Kidney capillary endothelial cell (primary cell): ENCODE data around the gene RSPRY1.

Experiments used
- DNase-seq: peaks from one replicate; pipeline ENCODE4 v3.0.0-alpha.2; 2018; ENCODE audit warnings: low spot score

RSPRY1 gene

DNA sequence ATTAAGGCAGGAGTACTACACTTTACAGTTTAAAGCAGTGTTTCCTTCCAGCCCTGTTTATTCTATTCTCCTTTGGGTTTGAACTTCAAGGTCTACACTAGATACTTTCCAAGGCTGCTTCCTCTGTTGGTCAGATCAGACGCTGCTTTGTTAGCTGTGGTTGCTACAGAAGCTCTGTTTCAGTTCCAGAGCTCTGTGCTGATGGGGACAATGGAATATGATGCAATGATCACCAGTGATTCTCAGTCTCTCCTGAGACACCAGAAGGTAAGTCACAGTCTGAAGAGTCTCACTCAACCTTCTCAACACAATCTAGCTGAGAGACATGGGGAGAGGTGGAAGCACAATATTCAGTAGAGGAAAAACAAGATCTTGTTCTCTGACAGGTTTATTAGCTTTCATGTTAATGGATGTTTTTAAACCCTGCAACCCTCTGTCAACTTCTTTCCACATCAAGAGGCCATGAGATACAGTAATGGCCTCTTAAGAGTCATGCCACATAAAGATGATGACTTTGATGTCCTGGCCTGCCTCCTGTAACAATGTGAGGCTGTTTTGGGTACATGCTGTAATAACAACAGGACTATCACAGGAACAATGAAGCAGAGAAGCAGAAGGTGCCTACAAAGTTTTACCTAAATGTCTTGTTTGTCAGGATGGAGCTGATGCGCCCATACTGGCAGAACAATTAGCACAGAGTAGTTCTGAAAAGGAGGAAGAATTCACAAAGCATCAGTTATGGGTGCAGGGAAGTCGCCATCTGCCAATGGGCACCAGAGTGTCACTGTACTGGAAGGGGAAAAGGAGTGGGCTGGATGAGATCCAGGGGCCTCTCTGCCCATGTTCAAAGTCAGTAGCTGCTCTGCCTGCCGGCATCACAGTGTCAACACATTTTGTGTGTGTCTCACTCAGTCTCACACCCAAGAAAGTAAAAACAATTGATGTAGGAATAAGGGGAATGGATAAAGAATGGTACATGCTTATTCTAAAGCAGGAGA is 33.7 kb upstream of the RSPRY1 start:
- no peak for DNase-seq

DNA sequence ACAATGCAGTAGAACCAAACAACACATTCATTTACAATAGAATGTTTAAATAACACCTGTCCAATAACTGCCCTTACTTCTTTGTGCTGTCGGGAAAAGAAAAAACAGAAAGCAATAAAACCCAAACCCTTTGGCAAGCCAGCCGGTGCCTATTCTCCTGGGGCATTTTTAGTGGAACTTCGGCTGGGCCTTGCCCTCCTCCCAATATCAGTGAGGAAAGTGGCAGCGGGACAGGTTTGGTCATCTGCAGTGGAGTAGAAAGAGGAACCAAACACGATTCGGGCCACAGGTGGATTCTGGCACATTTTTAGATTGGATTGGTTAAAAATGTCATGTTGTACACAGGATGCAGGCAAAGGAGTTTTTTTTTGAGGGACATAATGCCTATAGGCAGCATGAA is 32.3 kb upstream of the RSPRY1 start:
- no peak for DNase-seq

DNA sequence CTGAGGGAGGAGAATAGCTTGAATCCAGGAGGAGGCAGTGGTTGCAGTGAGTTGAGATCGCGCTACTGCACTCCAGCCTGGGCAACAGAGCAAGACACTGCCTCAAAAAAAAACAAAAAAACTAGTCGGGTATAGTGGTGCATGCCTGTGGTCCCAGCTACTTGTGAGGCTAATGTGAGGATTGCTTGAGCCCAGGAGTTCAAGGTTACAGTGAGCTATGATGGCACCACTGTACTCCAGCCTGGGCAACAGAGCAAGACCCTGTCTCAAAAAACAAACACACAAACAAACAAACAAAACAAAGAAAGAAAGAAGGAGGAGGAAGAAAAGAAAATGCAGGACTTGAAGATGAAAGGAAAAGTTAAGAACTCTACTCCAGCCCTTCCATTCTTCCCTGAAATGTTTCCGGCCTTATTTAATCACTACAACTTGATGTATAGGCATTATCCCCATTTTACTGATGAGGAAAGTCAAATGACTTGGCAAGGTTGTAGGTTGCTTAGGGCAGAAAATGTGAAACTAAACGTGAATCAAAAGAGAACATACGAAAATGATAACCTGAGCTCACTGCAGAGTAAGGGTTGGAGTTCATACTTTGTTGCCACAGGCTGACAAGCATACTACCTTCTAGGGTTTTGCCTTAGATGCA is 30.3 kb upstream of the RSPRY1 start:
- DNase-seq, result no peak

DNA sequence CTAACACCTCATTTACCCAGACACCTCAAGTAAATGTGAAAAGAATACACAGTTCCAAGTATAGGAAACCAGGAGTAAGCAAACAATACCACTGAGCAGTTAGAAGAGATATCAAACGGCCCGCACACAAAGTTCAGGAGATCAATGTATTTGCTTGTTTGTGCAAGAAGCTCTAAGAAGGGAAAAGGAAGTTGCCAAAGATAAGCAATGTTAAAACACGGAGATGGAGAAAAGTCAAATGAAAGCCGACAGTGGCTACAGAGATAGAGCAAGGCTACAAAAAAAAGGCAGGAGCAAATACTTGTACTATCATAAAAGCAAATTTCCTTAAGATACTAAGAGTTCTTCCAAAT is 29.8 kb upstream of the RSPRY1 start:
- no peak for DNase-seq

DNA sequence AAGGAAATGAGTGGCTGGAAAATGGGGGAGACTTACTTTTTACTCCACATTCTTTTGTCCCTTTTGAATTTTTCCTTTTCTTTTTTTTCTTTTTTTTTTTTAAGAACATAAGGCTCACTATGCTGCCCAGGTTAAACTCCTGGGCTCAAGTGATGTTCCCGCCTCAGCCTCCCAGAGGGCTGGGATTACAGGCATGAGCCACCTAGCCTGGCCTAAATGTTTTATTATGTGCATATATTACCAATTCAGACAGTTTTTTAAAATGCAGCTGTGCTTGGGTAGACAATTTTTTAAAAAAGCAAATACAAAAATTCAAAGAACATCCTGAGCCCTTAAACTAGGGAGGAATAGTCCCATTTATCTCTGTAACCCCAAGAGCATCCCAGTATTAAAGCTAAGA is 28.6 kb upstream of the RSPRY1 start:
- DNase-seq, result no peak

GRCh38 chr16:57159447-57159846 is 26.7 kb upstream of the RSPRY1 start:
- no peak for DNase-seq

DNA sequence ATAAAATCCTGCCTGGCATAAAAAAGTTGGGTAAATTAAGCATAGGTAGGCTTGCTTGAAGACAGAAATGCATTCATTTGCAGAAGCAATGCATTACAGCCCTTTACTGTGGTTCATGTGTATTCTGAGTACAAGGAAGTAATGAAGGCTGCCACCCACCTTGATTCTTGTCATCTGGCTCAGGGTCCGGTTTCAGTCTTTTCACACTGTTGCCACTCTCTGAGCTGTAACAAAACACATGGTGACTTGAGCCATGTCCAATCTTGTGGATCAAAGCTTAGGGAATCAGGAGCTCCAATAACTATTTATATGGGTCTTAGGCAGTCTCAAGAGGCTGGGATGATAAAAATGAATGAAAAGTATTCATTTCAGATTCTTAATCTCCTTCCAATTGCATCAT is 22.3 kb upstream of the RSPRY1 start:
- no peak for DNase-seq

DNA sequence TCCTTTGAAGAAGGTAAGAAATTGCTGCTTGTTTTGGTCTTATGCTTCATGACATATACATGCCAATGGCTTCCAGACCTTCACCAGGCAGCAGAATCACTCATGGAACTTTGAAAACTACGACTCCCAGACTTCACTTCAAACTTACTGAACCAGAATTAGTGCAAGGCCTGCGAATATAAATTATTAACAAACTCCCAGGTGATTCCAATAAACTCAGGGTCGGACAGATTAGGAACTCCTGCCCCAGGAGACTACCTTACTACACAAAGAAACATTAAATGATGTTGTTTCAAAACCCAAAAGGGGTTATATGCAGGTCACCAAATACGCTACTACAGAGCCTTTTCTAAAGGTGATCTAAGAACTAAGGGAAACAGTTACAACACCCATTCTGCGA is 20.6 kb upstream of the RSPRY1 start:
- no peak for DNase-seq

DNA sequence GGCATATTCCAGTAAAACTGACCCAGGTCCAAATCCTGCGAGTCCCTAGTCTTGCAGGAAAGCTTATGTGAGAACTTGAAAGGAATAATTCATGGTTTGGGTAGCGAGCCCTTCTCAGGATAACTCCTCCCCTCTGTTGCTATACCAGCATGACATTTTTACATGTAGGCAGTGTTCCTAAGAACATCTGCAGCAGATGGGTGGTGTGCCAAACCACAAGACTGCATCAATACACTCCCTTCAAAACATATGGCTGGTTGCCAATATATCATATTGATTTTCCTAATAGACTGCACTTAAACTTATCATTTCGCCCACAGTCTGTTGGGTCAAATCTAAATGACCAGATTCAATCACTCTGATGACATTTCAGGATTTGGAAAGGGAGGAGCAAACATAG is 20.2 kb upstream of the RSPRY1 start:
- no peak for DNase-seq

DNA sequence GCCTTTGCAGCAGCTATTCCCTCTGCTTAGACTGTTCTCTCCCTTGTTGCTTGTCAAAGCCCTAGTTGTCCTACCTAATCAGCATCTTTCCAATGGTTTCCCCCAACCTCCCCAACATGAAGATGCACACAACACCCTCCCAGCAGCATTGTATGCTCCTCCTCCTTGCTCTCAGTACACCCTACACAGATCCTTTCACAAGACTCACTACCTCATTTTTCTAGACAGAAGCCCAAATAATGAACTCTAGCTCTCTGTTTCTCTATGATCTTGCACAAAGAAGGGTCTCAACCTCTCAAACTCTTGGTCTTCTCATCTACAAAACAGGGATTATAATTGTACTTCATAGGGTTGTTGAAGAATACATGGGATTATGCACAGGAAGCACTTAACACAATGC is 19.7 kb upstream of the RSPRY1 start:
- no peak for DNase-seq

DNA sequence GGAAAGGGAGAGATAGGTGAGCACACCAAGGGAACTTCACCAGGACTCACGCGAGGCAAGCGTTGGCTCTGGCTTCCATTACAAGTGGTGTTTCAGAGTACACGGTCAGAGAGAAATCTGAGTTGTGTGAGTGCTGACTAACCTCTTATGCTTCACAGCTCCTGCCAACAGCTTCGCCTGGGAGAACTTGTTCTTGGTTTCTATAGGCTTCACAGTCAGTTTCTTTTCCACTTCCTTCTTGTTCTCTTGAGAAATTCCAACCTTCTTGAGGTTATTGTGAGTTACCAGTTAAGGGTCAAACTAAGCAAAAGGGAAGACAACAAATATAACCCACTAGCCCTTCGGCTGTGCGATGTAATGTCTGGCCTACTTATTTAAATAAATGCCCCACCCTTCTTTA is 19.2 kb upstream of the RSPRY1 start:
- no peak for DNase-seq

DNA sequence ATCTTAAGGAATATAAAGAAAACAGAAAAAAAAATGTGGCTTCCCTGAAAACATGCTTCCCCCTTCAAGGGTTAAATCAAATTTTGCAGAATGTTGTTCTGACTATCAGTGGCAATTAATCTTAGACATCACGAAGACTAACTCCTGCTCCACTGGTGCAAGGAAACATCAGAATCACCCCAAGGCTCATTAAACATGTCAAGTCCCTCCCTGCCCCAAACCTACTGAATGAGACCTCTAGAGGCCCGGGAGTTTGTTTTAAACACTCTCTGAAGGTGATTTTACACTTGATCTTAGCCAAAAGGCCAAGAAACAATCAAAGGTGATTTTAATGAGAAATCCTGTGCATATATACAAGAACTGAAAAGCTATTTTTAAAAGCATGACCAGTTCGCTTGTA is 18.6 kb upstream of the RSPRY1 start:
- DNase-seq, result no peak

- peak; percentile 70 for DNase-seq
Observed at GRCh38 chr16:57167953-57168352, 18.2 kb upstream of the RSPRY1 start.

DNA sequence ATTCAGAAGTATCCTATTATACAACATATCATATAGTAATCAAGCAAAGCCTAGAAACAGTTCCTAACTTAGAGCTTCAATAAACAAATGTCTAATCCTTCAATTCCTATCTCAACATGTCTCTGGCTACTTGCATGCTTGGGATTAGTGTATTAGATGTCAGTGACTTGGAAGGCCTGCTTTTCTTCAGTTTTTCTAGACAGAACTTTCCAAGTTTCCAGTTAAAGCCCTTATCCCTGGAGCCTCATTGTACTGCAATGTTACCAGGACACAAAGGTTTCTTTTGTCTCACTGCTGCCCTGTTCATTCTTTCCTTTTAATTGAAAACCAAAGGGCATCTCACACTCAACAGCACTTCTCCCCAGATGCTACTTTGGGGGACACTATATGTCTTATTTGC is 16.8 kb upstream of the RSPRY1 start:
- no peak for DNase-seq

- DNase-seq, result no peak
Observed at GRCh38 chr16:57172721-57173290, 13.3 kb upstream of the RSPRY1 start.

DNA sequence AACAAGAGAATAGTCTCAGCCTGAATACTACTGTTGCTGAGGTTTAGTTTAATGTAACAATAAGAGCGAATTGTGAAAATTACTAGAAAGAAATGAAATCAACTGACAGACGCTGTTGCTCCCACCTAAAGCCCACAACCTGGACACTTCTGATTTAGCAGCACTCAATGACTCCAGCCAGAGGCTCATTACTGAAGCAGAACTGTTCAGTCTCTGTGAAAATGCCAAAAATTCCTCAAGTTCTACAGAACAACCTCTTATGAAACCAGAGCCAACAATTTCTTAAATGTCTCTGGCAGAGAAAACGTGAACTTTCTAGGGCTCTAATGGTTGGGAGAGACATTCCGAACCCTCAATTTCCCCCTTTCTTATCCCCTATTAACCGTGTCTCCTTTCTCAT is 10.2 kb upstream of the RSPRY1 start:
- no peak for DNase-seq

GRCh38 chr16:57178196-57178595 is 7.9 kb upstream of the RSPRY1 start:
- no peak for DNase-seq

GRCh38 chr16:57178793-57179212 is 7.3 kb upstream of the RSPRY1 start:
- no peak for DNase-seq

DNA sequence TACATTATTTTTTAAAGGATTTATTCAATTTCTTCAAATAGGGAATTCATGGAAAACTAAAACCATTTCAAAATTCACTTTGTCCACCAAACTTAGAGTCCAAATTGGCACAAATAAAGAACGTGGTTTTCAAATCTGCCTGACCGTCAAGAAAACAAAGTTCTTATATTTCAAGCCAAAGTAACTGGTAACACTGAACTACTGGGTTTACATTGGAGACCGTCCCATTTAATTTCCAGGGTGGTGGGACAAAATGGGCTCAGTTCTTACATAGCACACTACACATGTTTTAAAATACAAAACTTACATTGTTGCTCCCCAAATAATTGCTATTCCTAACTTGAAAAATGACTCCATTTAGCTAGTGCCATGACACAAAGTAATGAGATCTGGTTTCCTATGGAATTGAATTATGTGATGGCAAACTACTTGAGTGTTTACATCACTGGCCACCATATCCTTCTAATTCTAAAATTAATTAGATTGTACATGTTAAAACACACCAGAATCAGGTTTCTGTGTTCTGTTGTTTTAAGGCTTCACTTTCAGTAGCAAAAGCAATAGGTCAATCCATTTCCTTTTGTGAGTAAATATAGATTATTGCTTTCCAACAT is 6.8 kb upstream of the RSPRY1 start:
- no peak for DNase-seq

DNA sequence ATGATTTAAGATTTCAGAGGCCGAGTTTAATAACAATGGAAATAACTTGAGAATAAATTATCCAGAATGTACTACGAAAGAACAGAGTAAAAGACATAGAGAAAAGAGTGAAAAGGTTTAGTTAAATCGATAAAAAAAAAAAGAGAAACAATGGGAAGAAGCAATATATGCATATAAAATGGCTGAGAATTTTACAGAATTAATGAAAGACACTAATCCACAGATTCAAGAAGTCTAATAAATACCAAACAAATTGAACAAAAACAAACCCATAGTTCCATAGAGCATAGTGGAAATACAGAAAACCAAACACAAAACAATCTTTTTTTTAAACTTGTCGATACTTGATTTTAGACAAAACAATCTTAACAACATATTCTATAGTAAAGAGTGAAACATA is 2.0 kb upstream of the RSPRY1 start:
- DNase-seq, result no peak

DNA sequence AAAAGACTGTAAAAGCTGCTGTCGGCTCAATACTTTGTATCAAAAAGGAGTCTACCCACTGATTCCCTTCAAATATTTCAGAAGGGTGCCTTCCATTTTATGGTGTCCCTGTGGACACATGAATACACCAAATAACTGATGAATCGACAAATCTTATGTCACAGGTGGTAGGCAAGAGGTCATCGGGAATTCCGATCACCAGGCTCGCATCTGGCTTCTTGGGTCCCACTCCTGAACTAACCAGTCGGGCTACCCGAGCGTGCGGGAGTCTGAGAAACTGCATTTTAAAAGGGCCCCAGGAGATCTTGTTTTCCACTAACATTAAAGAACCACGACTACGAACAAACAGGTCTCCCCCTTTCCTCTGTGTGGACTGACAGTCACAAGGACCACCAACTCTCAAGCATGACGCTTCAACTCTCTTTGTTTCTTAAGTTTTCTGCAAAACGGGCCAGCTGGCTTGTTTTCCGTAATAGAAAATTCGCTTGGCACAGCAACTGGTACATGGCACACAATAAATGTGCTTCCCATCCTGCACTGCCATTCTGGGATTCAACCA is 1.2 kb upstream of the RSPRY1 start:
- no peak for DNase-seq

DNA sequence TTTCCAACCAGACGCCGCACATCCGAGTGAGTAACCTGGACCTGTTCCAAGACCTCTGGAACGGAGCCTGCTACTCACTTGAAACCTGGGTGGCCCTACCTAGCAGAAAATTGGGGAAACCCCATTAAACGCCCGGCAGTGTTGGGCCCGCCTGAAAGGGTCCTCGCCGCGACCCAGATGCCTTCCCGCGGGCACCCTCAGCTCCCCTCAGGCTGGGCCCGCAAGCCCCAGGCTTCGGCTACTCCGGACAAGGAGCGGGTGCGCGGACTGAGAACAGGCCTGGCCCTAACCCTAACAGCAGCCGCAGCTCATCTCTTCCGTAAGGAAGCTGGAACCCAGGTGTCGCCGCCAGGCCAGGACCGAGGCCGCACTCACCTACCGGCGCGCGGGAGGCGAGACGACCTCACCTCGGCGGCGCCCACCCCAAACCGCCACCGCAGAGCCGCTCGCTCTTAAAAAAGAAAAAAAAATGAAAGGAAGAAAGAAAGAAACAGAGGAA is 634 bp upstream of the RSPRY1 start:
- peak; percentile 77 for DNase-seq
